Muscle of leg (tissue), 11 donors: Measurements from ENCODE around the gene DDX49. TPM values are rescaled to one million over a fixed set of nuclear protein-coding genes. Genes with fewer than 3 reads are reported as not detected.
A peak's percentile ranks its signal among the peaks of the same experiment; 100 is the strongest.

Experiments
- DNase-seq: peaks from one replicate; pipeline ENCODE4 v3.0.0; 2013
- H3K27ac ChIP-seq: one replicate; pipeline ENCODE4 v1.5.1; 2013; ENCODE audit warnings: mild to moderate bottlenecking, low read length, control low read depth
- H3K27me3 ChIP-seq: one replicate; pipeline ENCODE4 v1.6.1; 2013; ENCODE audit warnings: low read length; ENCODE audit not compliant: control insufficient read depth, insufficient read depth
- H3K36me3 ChIP-seq: one replicate; pipeline ENCODE4 v1.6.1; 2013; ENCODE audit warnings: low read length; ENCODE audit not compliant: control insufficient read depth, insufficient read depth
- H3K4me1 ChIP-seq: one replicate; pipeline ENCODE4 v1.6.1; 2013; ENCODE audit warnings: low read length; ENCODE audit not compliant: control insufficient read depth, insufficient read depth
- H3K4me3 ChIP-seq: one replicate; pipeline ENCODE4 v1.5.1; 2013; ENCODE audit warnings: low read length, control low read depth
- H3K9me3 ChIP-seq: replicated peaks from 2 replicates; pipeline ENCODE4 v1.6.1; 2013; ENCODE audit warnings: low read depth, low read length; ENCODE audit not compliant: control insufficient read depth
- WGBS: methylation state at CpG from one replicate; pipeline ENCODE4 v1.1.5; 2013; ENCODE audit warnings: missing lambda C conversion rate; ENCODE audit not compliant: insufficient coverage; 5-methylcytosine and 5-hydroxymethylcytosine counted together
- polyA plus RNA-seq, 8 donors: library from polyadenylated mRNA; unstranded; fragments of 120-200 nt; gene quantifications; one replicate each; pipeline versions ENCODE4 v1.2.1 to v1.2.3, GENCODE V29; 2013; ENCODE audit warnings: inconsistent platforms in 1 of 8, low replicate concordance in 1 of 8; ENCODE audit not compliant: insufficient read length in 8 of 8, insufficient read depth in 1 of 8
- total RNA-seq: library from RNA; stranded (reverse); fragments of 120-200 nt; gene quantifications from one replicate; pipeline ENCODE4 v1.2.4, GENCODE V29; 2013

The DDX49 gene
- total and polyA plus RNA-seq, 9 donors = 37.6 to 51.5 (median 41.7) TPM

DNA sequence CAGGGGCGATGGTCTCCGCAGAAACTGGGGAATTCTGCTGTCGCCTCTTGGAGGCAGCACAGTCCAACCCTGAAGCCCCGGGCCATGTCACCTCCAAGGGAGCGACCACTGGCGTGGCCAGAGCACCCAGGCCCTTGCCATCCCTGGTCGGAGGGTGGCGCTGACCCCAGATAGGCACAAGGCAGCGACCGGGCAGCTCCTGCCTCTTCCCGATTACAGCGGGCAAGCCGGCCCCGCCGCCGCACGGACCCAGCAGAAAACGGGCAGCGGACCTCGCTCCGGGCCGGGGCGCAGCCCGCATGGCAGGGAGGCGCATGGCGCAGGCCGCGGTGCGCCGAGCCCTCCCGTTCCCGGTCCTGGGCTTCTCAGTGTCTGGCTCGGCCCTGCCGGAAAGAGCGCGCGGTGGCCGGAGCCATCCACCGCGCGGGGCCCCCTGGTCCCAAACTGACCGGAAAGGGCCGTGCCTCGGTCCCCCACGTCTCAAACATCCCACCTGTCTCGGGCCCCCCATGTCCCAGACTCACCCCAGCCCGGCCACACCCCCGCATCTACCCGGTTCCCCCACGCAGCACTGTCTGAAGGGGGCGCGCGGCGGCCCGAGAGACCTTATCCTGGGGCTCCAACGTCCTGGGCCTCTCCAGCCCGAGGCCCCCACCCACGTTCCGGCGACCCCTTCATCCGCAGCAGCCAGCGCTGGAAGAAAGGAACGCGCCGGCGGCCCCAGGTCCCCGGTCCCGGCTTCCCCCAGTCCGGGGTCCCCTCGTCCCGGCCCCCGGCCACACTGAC, 24.3 kb upstream of the DDX49 start:
- H3K4me3 ChIP-seq = peak overlapping the region; percentile 69
- peaks cover 43% of the 10 kb centered on the region for H3K4me1 ChIP-seq
- DNase-seq = peak; percentile 70
- peaks cover 33% of the 10 kb centered on the region for H3K36me3 ChIP-seq
- peak overlapping the region; percentile 91 for H3K27ac ChIP-seq
- peaks cover 5% of the 10 kb centered on the region for H3K27me3 ChIP-seq
- WGBS = under 1% methylated on average over 72 of the region's 72 CpGs
- no peaks in the 10 kb centered on the region for H3K9me3 ChIP-seq

GRCh38 chr19:18895824-18896341, 23.6 kb upstream of the DDX49 start, which contains the start of gene CERS1:
Gene CERS1 (minus strand): TSS chr19:18896158. CDS start chr19:18896072, 86 bp downstream.
- H3K9me3 ChIP-seq = no peaks in the 10 kb centered on the region
- WGBS = under 1% methylated on average over 84 of the region's 89 CpGs
- H3K27ac ChIP-seq = peak within 1 kb of the TSS; percentile 91
- peak within 1 kb of the TSS; percentile 69 for H3K4me3 ChIP-seq
- peak; percentile 64 for DNase-seq
- H3K27me3 ChIP-seq = peaks cover 5% of the 10 kb centered on the region
- peaks cover 43% of the 10 kb centered on the region for H3K4me1 ChIP-seq
- peaks cover 34% of the 10 kb centered on the region for H3K36me3 ChIP-seq

GRCh38 chr19:18896421-18896841, 23.1 kb upstream of the DDX49 start:
- peak overlapping the region; percentile 20 for H3K27ac ChIP-seq
- H3K36me3 ChIP-seq = peaks cover 36% of the 10 kb centered on the region
- DNase-seq = peak; percentile 43
- H3K9me3 ChIP-seq = no peaks in the 10 kb centered on the region
- peak overlapping the region; percentile 15 for H3K4me3 ChIP-seq
- peaks cover 43% of the 10 kb centered on the region for H3K4me1 ChIP-seq
- peaks cover 5% of the 10 kb centered on the region for H3K27me3 ChIP-seq
- 10% methylated on average over 30 of the region's 33 CpGs for WGBS

GRCh38 chr19:18897094-18898029, 22.2 kb upstream of the DDX49 start:
- Histone ChIP-seq H3K4me3 (no peak overlapping the region), H3K27me3 (peaks cover 5% of the 10 kb centered on the region), H3K27ac (no peak overlapping the region), H3K36me3 (peaks cover 35% of the 10 kb centered on the region), H3K9me3 (no peaks in the 10 kb centered on the region), H3K4me1 (peaks cover 43% of the 10 kb centered on the region)
- no peak for DNase-seq
- 83% methylated on average over 18 of the region's 25 CpGs for WGBS

DNA sequence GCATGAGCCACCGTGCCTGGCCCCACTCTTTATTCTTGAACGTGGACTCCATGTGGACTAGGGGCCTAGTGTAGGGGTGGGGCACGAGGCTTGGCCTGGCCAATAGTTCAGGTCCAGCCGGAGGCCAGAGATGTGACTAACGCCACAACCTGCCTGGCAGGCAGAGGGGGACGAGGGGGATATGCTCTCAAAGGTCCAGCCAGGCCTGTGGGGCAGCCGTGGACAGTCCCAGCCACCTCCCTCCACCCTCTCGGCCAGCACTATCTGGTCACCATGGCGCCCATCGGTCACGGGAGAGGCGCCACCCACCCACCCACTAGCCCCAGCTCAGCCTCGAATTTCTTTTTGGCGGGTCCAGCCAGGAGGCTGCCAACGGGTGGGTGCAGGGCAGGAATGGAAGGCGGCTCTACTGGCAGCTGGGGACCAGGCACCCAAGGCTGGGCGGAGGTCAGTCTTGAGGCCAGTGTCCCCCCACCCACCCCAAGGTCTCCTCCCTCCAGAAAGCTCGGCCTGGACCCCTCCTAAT, 21.4 kb upstream of the DDX49 start:
- H3K36me3 ChIP-seq = peaks cover 35% of the 10 kb centered on the region
- WGBS = 37% methylated on average over 11 of the region's 18 CpGs
- H3K27me3 ChIP-seq = peaks cover 5% of the 10 kb centered on the region
- H3K4me3 ChIP-seq = no peak overlapping the region
- peak overlapping the region; percentile 6 for H3K27ac ChIP-seq
- no peaks in the 10 kb centered on the region for H3K9me3 ChIP-seq
- DNase-seq = peak; percentile 65
- H3K4me1 ChIP-seq = peaks cover 42% of the 10 kb centered on the region

GRCh38 chr19:18898607-18899408, 20.7 kb upstream of the DDX49 start:
- peaks cover 42% of the 10 kb centered on the region for H3K36me3 ChIP-seq
- no peak overlapping the region for H3K4me3 ChIP-seq
- no peak overlapping the region for H3K27ac ChIP-seq
- H3K27me3 ChIP-seq = peaks cover 5% of the 10 kb centered on the region
- H3K9me3 ChIP-seq = no peaks in the 10 kb centered on the region
- DNase-seq = no peak
- peaks cover 35% of the 10 kb centered on the region for H3K4me1 ChIP-seq
- 62% methylated on average over 10 of the region's 18 CpGs for WGBS

GRCh38 chr19:18899624-18900560, 19.6 kb upstream of the DDX49 start:
- no peak overlapping the region for H3K4me3 ChIP-seq
- no peaks in the 10 kb centered on the region for H3K9me3 ChIP-seq
- peaks cover 51% of the 10 kb centered on the region for H3K36me3 ChIP-seq
- no peak for DNase-seq
- 80% methylated on average over 13 of the region's 20 CpGs for WGBS
- no peaks in the 10 kb centered on the region for H3K27me3 ChIP-seq
- H3K27ac ChIP-seq = no peak overlapping the region
- H3K4me1 ChIP-seq = peaks cover 24% of the 10 kb centered on the region

DNA sequence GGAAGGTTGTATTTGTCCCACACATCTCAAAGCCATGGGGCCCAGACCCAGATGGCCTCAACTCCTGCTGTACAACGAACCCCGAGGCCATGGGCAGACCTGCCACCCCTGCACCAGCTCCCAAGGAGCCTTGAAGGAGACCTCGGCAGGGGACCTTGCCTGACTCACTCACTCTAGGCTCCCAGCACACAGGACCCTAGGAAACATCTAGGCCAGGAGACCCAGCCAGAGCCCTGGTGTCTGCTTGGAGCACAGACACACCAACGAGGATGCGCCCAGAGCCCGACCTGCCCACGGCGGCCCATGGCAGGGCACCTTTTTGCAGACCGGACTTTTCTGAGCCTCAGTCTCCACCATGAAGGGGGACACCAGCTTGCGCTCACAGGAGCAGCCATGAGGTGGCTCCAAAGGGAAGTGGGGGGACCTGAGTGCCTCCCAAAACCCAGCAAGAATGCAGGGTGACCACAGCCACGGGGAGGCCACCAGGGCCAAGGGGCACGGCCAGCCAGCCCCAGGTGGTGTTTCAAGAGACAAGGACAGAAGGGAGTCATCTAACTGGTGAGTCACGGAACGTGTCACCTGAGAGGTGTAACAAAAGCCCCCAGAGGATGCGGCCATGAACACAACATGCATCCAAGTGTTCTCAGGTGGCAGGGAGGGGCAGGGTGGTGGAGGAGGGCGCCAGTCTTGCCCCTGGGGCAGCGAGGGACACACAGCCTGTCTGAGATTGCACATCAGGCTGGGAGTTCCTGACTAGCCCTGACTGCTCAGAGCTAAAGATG, 18.6 kb upstream of the DDX49 start:
- Histone ChIP-seq H3K27ac (no peak overlapping the region), H3K27me3 (no peaks in the 10 kb centered on the region), H3K4me3 (no peak overlapping the region), H3K9me3 (no peaks in the 10 kb centered on the region), H3K36me3 (peaks cover 61% of the 10 kb centered on the region), H3K4me1 (peaks cover 22% of the 10 kb centered on the region)
- WGBS = 88% methylated on average over 16 of the region's 17 CpGs
- DNase-seq = no peak
